Stimulated activated CD4-positive, alpha-beta T cell treated with anti-CD3 and anti-CD28 coated beads, Interleukin-1b, Interleukin-23, amount 100 ng/mL, for 48 hours (primary cell): ENCODE data around the gene RNPEP.
"Not testable (repeated sequence)": the region's sequence is repeated elsewhere in the genome, so short reads cannot be mapped to it uniquely, and the experiment has no call there.

Experiments used
- DNase-seq: peaks from one replicate; pipeline ENCODE4 v3.0.0-alpha.2; 2020

Gene RNPEP

DNA sequence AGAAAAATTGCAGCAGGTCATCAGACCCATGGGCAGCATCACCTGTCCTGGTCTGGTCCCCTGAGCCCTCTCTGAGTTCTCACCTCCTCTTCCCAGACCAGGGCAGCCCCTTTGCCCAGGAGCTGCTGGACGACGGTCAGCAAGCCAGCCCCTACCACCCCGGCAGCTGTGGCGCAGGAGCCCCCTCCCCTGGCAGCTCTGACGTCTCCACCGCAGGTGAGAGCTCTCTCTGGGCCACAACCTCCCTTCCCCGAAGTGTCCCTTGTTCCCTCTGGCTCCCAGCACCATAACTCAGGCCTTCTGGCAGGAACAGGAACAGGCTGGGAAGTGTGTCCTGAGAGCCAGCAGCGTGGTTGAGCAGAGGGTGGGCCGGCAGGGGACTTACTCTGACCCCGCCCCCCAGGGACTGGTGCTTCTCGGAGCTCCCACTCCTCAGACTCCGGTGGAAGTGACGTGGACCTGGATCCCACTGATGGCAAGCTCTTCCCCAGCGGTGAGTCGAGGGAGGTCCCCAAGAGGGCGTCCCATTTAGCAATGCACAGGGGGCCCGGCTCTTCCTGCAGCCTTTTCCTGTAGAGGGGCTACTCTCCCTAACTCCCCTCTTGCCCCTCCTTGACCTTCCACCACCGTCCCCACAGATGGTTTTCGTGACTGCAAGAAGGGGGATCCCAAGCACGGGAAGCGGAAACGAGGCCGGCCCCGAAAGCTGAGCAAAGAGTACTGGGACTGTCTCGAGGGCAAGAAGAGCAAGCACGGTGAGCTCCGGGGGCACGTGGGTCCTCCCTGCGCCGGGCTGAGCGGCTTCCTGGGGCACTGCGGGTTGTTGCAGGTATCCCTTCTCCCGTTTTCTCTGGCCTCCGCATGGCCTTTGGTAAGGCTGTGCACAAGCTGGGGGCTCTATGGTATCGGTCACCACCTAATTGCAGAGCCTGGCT, 30.4 kb downstream of the RNPEP start:
- DNase-seq: no peak

- DNase-seq: no peak
Observed at GRCh38 chr1:202013603-202014002, 31.2 kb downstream of the RNPEP start.

DNA sequence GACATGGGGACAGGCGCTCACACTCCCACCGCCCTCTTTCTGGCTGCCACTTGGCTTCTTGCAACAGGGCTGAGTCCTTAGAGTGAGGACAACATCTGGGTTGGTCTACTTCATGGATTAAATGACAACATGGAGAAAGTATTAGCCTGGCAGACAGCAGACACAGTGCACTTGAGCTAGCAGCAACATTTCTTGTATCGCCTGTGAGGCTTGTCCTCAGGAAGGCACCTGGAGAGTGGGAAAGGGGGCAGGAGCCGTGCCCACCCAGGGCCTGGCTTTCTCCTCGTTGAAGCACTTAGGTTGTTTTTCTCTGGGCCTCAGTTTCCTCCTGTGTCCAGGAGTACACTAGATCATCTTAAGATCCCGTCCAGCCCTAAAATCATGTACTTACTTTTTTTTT, 31.6 kb downstream of the RNPEP start:
- no peak for DNase-seq

- DNase-seq: no peak
Observed at GRCh38 chr1:202014915-202015661, 32.6 kb downstream of the RNPEP start.

- DNase-seq: no peak
Observed at GRCh38 chr1:202015662-202015937, 33.2 kb downstream of the RNPEP start.

DNA sequence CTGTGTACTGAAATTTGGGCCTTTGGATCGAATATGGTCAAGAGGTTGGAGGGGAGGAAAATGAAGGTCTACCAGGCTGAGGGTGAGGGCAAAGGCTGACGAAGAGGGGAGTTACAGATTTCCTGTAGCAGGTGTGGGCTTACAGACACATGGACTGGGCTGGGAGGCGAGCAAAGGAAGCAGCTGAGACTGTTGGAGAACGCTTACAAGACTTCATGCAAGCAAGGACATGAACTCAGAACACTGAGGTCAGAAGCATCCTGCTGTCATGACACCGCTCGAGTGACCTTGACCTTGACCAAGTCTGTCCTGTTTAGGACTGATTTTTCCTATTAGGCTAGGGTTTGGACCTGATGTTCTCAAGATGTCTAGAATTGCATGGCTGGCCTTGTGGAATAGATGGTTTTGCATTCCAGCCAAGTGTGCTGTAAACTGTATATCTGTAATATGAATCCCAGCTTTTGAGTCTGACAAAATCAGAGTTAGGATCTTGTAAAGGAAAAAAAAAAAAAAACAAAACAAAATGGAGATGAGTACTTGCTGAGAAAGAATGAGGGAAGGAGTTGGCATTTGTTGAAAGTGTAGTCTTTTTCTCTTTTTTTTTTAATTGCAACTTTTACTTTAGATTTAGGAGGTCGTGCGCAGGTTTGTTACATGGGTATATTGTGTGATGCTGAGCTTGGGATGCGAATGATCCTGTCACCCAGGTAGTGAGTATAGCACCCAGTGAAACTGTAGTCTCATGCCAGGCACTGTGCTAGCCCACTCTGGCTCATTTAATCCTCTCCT, 33.8 kb downstream of the RNPEP start:
- DNase-seq: no peak

GRCh38 chr1:202016811-202017748, 34.6 kb downstream of the RNPEP start:
- DNase-seq: no peak

DNA sequence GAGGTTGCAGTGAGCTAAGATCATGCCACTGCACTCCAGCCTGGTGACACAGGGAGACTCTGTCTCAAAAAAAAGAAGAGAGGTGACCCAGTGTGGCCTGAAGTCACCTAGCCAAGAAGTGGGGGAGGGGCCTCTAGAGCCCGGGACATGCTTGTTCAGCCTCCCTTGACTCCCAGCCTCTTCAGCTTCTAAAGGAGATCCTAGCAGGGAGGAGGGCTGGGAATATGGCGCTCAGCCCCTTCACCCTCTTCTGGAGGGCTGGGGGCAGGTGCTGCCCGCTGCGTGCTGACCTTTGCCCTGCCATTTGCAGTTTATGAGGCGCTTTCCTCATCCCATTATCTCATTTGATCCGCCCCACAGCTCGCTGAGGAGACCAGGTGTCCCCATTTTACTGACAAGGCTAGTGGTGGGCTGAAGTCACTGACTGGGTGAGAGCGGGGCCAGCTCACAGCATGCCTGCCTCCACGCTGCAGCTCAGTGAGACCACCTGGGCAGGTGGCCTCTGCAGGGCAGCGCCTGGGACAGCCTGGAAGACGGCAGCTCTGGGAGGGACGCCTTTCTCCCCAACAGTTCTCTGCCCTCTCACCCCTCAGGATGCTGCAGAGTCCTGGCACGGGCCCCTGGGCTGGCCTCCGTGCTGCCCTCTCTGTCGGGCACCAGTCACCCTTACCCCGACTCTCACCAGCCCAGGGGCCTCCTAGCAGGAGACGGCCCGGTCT, 35.5 kb downstream of the RNPEP start:
- DNase-seq: no peak

DNA sequence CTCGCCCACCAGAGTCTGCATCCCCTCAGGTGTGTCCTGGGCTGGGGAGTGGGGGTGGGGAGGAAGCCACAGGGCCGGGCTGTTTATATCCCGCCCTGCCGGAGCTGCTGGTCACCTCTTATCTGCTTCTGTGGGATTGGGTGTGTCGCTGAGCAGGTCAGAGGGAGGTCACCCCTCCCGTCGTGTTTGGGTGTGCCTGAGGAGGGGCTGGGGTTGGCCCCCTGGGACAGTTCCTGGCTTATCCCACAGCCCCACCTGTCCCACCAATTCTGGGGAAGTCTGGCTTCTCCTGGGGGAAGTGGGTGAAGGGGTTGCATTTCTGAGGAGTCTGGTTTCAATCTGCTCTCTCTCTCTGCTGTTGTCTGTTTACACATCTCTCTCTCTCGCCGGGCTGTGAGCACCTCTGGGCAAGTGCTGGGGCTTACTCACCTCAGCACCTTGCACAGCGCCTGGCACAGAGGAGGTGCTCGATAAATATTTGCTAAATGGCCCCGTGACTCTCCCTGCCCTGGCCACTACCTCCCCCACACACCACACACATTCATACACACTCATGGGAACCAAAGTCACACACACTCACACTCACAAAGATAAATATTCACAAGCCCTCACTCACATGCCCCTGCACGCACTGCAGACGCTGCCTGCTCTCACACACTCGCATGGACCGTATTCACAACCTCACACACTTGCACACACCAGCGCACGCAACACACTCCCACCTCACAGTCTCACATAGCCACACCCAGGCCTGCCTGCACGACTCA, 36.2 kb downstream of the RNPEP start:
- DNase-seq: no peak

DNA sequence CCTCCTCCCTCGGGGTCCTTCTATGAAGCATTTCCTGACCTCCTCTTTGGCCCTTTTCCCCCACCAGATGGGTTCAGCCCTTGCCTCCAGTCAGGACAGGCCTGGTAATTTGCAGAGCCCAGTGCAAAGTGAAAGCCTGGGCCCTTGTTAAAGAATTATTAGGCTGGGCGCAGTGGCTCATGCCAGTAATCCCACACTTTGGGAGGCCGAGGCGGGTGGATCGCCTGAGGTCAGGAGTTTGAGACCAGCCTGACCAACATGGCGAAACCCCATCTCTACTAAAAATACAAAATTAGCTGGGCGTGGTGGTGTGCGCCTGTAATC, 36.7 kb downstream of the RNPEP start:
- DNase-seq: not testable (repeated sequence)

DNA sequence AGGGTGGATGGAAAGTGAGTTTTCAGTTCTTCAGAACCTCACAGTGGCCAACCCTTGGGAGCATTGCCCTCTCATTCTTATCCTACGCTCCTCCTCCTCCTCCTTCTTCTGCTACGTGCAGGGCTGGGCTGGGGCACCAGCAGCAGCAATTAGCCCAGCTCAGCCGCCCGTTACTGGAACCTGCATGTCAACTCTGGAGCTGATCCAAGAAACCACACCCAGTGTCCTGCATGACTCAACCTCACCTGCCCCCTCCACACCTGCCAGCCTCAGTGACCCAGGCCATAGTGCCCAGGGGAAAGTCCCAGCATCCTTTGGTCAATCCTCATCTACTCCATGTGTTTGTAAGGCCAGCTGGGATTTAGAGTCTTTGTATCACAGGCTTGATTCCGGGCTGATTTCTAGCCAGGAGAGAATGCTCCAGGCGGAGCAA, 40.6 kb downstream of the RNPEP start:
- DNase-seq: no peak

- no peak for DNase-seq
Observed at GRCh38 chr1:202029171-202029665, 46.8 kb downstream of the RNPEP start.

- no peak for DNase-seq
Observed at GRCh38 chr1:202029727-202030126, 47.3 kb downstream of the RNPEP start.

DNA sequence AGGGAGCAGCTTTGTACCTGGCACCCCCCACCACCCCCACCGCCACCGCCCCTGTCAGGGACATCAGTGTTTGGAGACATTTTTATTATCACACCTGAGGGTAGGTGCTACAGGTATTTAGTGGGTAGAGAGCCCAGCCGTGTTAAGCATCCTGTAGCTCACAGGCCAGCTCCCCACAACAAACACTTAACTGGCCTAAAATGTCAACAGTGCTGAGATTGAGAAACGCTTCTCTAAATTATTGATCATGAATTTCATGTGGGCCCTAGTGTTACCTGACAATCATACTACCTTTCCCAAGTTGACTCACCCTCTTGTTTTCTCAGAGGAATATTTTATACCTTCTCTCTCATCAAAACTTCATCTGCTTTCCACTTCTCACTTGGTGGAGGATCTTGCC, 49.3 kb downstream of the RNPEP start:
- no peak for DNase-seq

GRCh38 chr1:202034149-202034682, 51.8 kb downstream of the RNPEP start:
- DNase-seq: no peak

DNA sequence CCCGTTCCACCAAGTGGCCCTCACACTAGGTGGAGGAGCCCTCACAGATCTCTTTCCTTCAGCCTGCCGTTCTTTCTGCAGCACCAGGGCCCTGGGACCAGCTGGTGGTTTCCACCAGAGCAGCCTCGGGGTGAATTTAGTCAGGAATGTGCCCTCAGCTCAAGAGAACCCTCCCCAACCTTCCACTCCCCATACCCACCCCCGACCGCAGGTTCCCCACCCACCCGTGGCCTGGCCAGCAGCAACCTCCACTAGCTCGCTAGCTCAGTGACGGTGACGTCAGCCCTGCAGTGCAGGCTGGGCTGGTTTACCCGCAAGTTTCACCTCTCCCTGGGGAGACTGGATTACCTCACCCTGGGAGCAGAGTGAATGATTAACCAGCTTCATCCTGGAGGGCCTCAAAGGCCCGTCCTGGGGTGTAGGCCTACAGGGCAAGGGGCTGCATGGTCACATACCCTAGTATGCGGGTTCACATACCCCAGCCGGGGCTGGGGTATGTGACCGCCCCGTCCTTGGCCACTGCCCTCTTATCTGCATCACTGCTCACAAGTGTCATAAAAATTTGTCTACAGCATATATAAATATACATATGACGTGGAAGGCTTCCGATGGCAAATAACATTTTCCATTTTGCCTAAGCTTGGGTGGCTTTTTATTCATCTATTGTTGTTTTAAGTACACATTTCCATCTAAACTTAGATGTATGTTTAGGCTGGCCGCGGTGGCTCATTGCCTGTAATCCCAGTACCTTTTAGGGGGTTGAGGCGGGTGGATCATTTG, 52.4 kb downstream of the RNPEP start:
- no peak for DNase-seq

GRCh38 chr1:202036595-202037387, 54.3 kb downstream of the RNPEP start:
- DNase-seq: no peak

GRCh38 chr1:202037706-202038296, 55.4 kb downstream of the RNPEP start:
- no peak for DNase-seq
